Measurements from ENCODE around the gene MYBPC1.

Gene MYBPC1

GRCh38 chr12:101686176-101686575 is 91.4 kb downstream of the MYBPC1 start:
- H3K27me3 ChIP-seq (ENCODE audit: control insufficient read depth in 1 of 2, insufficient read depth in 2 of 2, low read length in 2 of 2), result no peaks in the 10 kb centered on the region
- peaks cover 1 to 16% of the 10 kb centered on the region in 2 donors for H3K4me1 ChIP-seq (ENCODE audit: control insufficient read depth in 1 of 2, insufficient read depth in 2 of 2, low read length in 2 of 2)
- H3K27ac ChIP-seq (ENCODE audit: low read depth, low read length), result no peak overlapping the region
- H3K4me3 ChIP-seq (ENCODE audit: low read depth in 1 of 2, low read length in 2 of 2), result no peak overlapping the region
- no peaks in the 10 kb centered on the region for H3K9me3 ChIP-seq (ENCODE audit: control insufficient read depth in 1 of 2, low read length in 2 of 2)
- no peak overlapping the region for H3K9ac ChIP-seq (ENCODE audit: low read depth in 1 of 2, low read length in 2 of 2)
- no peaks in the 10 kb centered on the region for H3K36me3 ChIP-seq (ENCODE audit: control insufficient read depth in 1 of 2, insufficient read depth in 2 of 2, low read length in 2 of 2)

- H3K27me3 ChIP-seq (ENCODE audit: control insufficient read depth in 1 of 2, insufficient read depth in 2 of 2, low read length in 2 of 2), result no peaks in the 10 kb centered on the region
- peaks cover 0 to 6% of the 10 kb centered on the region in 2 donors for H3K9me3 ChIP-seq (ENCODE audit: control insufficient read depth in 1 of 2, low read length in 2 of 2)
- no peak overlapping the region for H3K27ac ChIP-seq (ENCODE audit: low read depth, low read length)
- H3K4me3 ChIP-seq (ENCODE audit: low read depth in 1 of 2, low read length in 2 of 2), result peak overlapping the region in 1 of 2 donors; percentile 3
- peaks cover 15 to 29% of the 10 kb centered on the region in 2 donors for H3K4me1 ChIP-seq (ENCODE audit: control insufficient read depth in 1 of 2, insufficient read depth in 2 of 2, low read length in 2 of 2)
- no peaks in the 10 kb centered on the region for H3K36me3 ChIP-seq (ENCODE audit: control insufficient read depth in 1 of 2, insufficient read depth in 2 of 2, low read length in 2 of 2)
- no peak overlapping the region for H3K9ac ChIP-seq (ENCODE audit: low read depth in 1 of 2, low read length in 2 of 2)
Measured at GRCh38 chr12:101690544-101691098, 95.8 kb downstream of the MYBPC1 start.

GRCh38 chr12:101691503-101692096 is 96.8 kb downstream of the MYBPC1 start:
- peaks cover 0 to 6% of the 10 kb centered on the region in 2 donors for H3K9me3 ChIP-seq (ENCODE audit: control insufficient read depth in 1 of 2, low read length in 2 of 2)
- peaks cover 21 to 35% of the 10 kb centered on the region in 2 donors for H3K4me1 ChIP-seq (ENCODE audit: control insufficient read depth in 1 of 2, insufficient read depth in 2 of 2, low read length in 2 of 2)
- H3K9ac ChIP-seq (ENCODE audit: low read depth in 1 of 2, low read length in 2 of 2), result no peak overlapping the region
- H3K36me3 ChIP-seq (ENCODE audit: control insufficient read depth in 1 of 2, insufficient read depth in 2 of 2, low read length in 2 of 2), result no peaks in the 10 kb centered on the region
- no peaks in the 10 kb centered on the region for H3K27me3 ChIP-seq (ENCODE audit: control insufficient read depth in 1 of 2, insufficient read depth in 2 of 2, low read length in 2 of 2)
- H3K4me3 ChIP-seq (ENCODE audit: low read depth in 1 of 2, low read length in 2 of 2), result no peak overlapping the region
- no peak overlapping the region for H3K27ac ChIP-seq (ENCODE audit: low read depth, low read length)

DNA sequence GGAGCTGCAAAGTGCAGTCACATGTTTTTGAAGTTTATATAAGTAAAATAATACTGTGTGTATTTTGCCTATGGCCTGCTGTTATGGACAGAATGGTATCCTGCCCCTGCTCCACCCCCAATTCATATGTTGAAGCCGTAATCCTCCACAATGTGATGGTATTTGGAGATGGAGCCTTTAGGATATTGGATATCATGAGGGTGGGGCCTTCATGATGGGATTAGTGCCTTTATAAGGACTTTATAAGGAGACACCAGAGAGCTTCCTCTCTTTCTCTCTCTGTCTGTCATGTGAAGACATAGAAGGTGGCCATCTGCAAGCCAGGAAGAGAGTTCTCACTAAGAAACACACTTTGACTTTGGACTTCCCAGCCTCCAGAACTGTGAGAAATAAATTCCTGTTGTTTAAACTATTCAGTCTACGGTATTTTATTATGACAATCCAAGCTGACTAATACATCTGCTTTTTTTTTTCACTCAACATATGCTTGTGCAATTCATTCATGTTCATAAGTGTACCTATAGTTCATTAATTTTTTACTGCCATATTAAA is 99.6 kb downstream of the MYBPC1 start:
- no peak overlapping the region for H3K4me3 ChIP-seq (ENCODE audit: low read depth in 1 of 2, low read length in 2 of 2)
- peaks cover 24 to 34% of the 10 kb centered on the region in 2 donors for H3K4me1 ChIP-seq (ENCODE audit: control insufficient read depth in 1 of 2, insufficient read depth in 2 of 2, low read length in 2 of 2)
- no peak overlapping the region for H3K27ac ChIP-seq (ENCODE audit: low read depth, low read length)
- H3K9me3 ChIP-seq (ENCODE audit: control insufficient read depth in 1 of 2, low read length in 2 of 2), result peaks cover 0 to 6% of the 10 kb centered on the region in 2 donors
- no peaks in the 10 kb centered on the region for H3K27me3 ChIP-seq (ENCODE audit: control insufficient read depth in 1 of 2, insufficient read depth in 2 of 2, low read length in 2 of 2)
- no peak overlapping the region for H3K9ac ChIP-seq (ENCODE audit: low read depth in 1 of 2, low read length in 2 of 2)
- H3K36me3 ChIP-seq (ENCODE audit: control insufficient read depth in 1 of 2, insufficient read depth in 2 of 2, low read length in 2 of 2), result no peaks in the 10 kb centered on the region

DNA sequence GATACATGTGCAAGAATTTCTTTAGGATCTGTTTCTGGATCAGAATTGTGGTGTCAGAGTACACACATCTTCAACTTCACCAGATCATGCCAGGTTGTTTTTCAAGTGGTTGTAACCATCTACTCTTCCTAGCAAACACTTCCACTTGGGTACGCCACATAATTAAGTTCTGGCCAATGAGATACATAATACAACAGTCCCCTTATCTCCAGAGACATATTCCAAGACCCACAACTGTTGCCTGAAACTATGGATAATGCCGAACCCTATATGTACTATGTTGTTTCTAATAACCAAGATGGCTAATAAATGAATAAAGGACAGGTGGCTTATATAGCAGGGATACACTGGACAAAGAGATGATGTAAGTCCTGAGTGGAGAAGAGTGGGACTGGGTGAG is 100.2 kb downstream of the MYBPC1 start:
- Histone ChIP-seq H3K27me3 (ENCODE audit: control insufficient read depth in 1 of 2, insufficient read depth in 2 of 2, low read length in 2 of 2) (no peaks in the 10 kb centered on the region), H3K4me1 (ENCODE audit: control insufficient read depth in 1 of 2, insufficient read depth in 2 of 2, low read length in 2 of 2) (peaks cover 24 to 34% of the 10 kb centered on the region in 2 donors), H3K36me3 (ENCODE audit: control insufficient read depth in 1 of 2, insufficient read depth in 2 of 2, low read length in 2 of 2) (no peaks in the 10 kb centered on the region), H3K4me3 (ENCODE audit: low read depth in 1 of 2, low read length in 2 of 2) (no peak overlapping the region), H3K27ac (ENCODE audit: low read depth, low read length) (no peak overlapping the region), H3K9me3 (ENCODE audit: control insufficient read depth in 1 of 2, low read length in 2 of 2) (peaks cover 0 to 6% of the 10 kb centered on the region in 2 donors), H3K9ac (ENCODE audit: low read depth in 1 of 2, low read length in 2 of 2) (no peak overlapping the region)

DNA sequence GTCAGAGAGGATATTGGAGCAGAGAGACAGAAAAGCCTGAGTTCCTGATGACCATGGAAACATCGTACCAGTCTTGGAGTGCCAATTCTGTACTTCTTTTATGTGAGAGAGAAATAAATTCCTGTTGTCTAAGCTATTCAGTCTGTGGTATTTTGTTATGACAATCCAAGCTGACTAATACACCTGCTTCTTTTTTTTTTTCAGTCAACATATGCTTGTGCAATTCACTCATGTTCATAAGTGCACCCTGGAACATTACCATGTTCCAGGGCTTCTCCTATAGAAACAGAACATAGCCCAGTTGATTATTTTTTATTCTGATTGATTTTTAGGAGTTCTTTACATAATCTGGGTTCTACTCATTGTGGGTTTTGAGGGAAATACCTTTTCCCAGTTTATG is 100.9 kb downstream of the MYBPC1 start:
- H3K36me3 ChIP-seq (ENCODE audit: control insufficient read depth in 1 of 2, insufficient read depth in 2 of 2, low read length in 2 of 2), result no peaks in the 10 kb centered on the region
- peaks cover 0 to 6% of the 10 kb centered on the region in 2 donors for H3K9me3 ChIP-seq (ENCODE audit: control insufficient read depth in 1 of 2, low read length in 2 of 2)
- H3K27me3 ChIP-seq (ENCODE audit: control insufficient read depth in 1 of 2, insufficient read depth in 2 of 2, low read length in 2 of 2), result no peaks in the 10 kb centered on the region
- H3K27ac ChIP-seq (ENCODE audit: low read depth, low read length), result no peak overlapping the region
- no peak overlapping the region for H3K4me3 ChIP-seq (ENCODE audit: low read depth in 1 of 2, low read length in 2 of 2)
- H3K9ac ChIP-seq (ENCODE audit: low read depth in 1 of 2, low read length in 2 of 2), result no peak overlapping the region
- peaks cover 30 to 34% of the 10 kb centered on the region in 2 donors for H3K4me1 ChIP-seq (ENCODE audit: control insufficient read depth in 1 of 2, insufficient read depth in 2 of 2, low read length in 2 of 2)

DNA sequence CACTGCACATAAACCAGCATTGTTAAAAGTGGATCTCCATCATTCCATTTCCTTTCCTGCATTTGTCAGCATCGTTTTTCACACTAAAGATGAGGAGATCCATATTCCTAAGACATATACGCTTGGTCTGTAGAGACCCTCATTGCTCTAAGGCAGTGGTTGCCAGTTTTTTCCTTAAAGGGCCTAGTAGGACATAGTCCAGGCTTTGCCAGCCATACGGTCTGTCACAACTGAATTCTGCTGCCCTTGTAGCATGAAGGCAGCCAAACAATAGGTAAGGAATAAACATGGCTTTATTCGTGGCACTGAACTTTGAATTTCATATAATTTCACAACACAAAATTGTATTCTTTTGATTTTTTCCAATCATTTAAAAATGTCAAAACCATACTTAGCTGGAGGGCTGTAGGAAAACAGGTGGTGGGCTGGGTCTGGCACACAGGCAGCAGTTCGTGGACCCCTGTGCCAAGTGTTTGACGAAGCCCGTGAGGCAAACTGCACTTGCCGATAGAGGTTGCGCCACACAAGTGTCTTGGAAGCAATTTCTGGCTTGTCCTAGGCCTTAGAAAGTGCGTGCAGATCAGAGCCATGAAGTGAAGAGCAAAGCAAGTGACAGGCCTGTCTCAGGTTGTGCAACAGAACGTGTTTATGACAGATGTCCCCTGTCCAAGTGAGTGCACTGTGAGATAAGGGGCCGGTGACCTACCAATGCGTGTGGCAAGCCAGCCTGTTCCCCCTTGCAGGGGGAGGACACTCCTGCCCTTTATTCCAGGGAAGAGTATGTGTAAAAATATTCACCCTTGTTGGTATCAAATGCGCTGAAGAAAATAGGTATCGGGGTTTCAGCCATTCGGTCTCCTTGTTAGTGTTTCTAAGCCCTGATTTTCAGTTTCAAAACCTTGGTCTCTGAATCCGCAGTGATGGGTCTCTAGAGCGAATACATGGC is 101.8 kb downstream of the MYBPC1 start:
- Histone ChIP-seq H3K4me1 (ENCODE audit: control insufficient read depth in 1 of 2, insufficient read depth in 2 of 2, low read length in 2 of 2) (peaks cover 32 to 33% of the 10 kb centered on the region in 2 donors), H3K9me3 (ENCODE audit: control insufficient read depth in 1 of 2, low read length in 2 of 2) (peaks cover 0 to 6% of the 10 kb centered on the region in 2 donors), H3K9ac (ENCODE audit: low read depth in 1 of 2, low read length in 2 of 2) (peak overlapping the region; percentile 75 to 84), H3K36me3 (ENCODE audit: control insufficient read depth in 1 of 2, insufficient read depth in 2 of 2, low read length in 2 of 2) (no peaks in the 10 kb centered on the region), H3K4me3 (ENCODE audit: low read depth in 1 of 2, low read length in 2 of 2) (peak overlapping the region; percentile 85 to 86), H3K27ac (ENCODE audit: low read depth, low read length) (peak overlapping the region; percentile 90), H3K27me3 (ENCODE audit: control insufficient read depth in 1 of 2, insufficient read depth in 2 of 2, low read length in 2 of 2) (no peaks in the 10 kb centered on the region)

DNA sequence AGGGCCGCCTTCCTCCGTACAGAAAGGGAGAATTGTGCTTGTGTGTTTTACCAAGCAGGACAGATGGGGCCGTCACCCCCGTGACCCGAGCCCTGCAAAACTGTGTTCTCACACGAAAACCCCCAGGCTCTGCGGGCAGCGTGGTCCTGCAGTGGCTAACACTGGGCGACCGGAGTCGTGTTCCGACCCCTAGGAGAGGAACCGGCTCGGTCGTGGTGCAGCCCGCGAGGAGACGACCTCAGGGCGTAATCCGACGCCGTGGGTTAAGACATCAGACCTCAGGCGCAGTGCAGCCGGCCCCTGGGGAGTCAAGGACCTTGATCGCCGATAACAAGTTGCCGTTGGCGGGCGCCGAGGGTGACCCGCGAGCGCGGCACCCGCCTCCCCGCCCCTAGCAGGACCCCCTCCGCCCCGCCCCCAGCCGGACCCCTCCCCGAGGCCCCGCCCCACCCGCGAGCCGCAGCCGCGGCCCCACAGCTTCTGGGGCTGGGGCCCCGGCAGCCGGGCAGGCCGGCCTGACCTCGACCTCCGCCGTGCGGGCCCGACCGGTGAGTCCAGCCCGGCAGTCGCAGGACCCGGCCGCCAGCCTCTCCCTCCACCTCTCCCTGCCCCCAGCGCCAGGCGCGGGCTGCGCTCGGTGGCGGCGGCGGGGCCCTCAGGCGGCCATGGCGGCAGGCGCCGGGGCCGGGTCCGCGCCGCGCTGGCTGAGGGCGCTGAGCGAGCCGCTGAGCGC is 102.6 kb downstream of the MYBPC1 start, which contains the start of gene CHPT1:
CHPT1 (plus strand) TSS at position 444 of the 733 bp plus-strand sequence; CDS start at position 666, 222 bp downstream.
- Histone ChIP-seq H3K4me3 (ENCODE audit: low read depth in 1 of 2, low read length in 2 of 2) (peak within 1 kb of the TSS; percentile 87 to 92), H3K9me3 (ENCODE audit: control insufficient read depth in 1 of 2, low read length in 2 of 2) (peaks cover 0 to 6% of the 10 kb centered on the region in 2 donors), H3K9ac (ENCODE audit: low read depth in 1 of 2, low read length in 2 of 2) (peak within 1 kb of the TSS; percentile 84 to 92), H3K27me3 (ENCODE audit: control insufficient read depth in 1 of 2, insufficient read depth in 2 of 2, low read length in 2 of 2) (no peaks in the 10 kb centered on the region), H3K27ac (ENCODE audit: low read depth, low read length) (peak within 1 kb of the TSS; percentile 97), H3K36me3 (ENCODE audit: control insufficient read depth in 1 of 2, insufficient read depth in 2 of 2, low read length in 2 of 2) (no peaks in the 10 kb centered on the region), H3K4me1 (ENCODE audit: control insufficient read depth in 1 of 2, insufficient read depth in 2 of 2, low read length in 2 of 2) (peaks cover 24 to 33% of the 10 kb centered on the region in 2 donors)

- Histone ChIP-seq H3K9me3 (ENCODE audit: control insufficient read depth in 1 of 2, low read length in 2 of 2) (peaks cover 0 to 6% of the 10 kb centered on the region in 2 donors), H3K4me3 (ENCODE audit: low read depth in 1 of 2, low read length in 2 of 2) (peak overlapping the region; percentile 87 to 92), H3K9ac (ENCODE audit: low read depth in 1 of 2, low read length in 2 of 2) (peak overlapping the region; percentile 79 to 92), H3K36me3 (ENCODE audit: control insufficient read depth in 1 of 2, insufficient read depth in 2 of 2, low read length in 2 of 2) (no peaks in the 10 kb centered on the region), H3K27me3 (ENCODE audit: control insufficient read depth in 1 of 2, insufficient read depth in 2 of 2, low read length in 2 of 2) (no peaks in the 10 kb centered on the region), H3K27ac (ENCODE audit: low read depth, low read length) (peak overlapping the region; percentile 97), H3K4me1 (ENCODE audit: control insufficient read depth in 1 of 2, insufficient read depth in 2 of 2, low read length in 2 of 2) (peaks cover 23 to 37% of the 10 kb centered on the region in 2 donors)
Measured at GRCh38 chr12:101697930-101698799, 103.4 kb downstream of the MYBPC1 start.

Measured in duodenal mucosa (tissue), 2 donors.